Astrocyte of the cerebellum (primary cell): ENCODE data around the gene EPS8L2.

Experiments
- DNase-seq: peaks from one replicate; pipeline ENCODE4 v3.0.0-alpha.2; 2011; ENCODE audit warnings: low read depth
- H3K4me3 ChIP-seq: 2 replicates; pipeline ENCODE4 v1.5.1; 2011; ENCODE audit warnings: mild to moderate bottlenecking, low read depth, low read length, moderate library complexity
- in situ Hi-C: cut with HindIII; loops from 2 replicates; pipeline ENCODE4 v1.10.0; 2017; ENCODE audit warnings: low sequenced_read_pairs
- TF ChIP-seq, protein P1 (sequence below): IDR thresholded peaks from 2 replicates; pipeline ENCODE4 v1.5.1; 2012; ENCODE audit warnings: low read length, low read depth, moderate library complexity, mild to moderate bottlenecking; ENCODE audit errors: missing control alignments

Gene EPS8L2

DNA sequence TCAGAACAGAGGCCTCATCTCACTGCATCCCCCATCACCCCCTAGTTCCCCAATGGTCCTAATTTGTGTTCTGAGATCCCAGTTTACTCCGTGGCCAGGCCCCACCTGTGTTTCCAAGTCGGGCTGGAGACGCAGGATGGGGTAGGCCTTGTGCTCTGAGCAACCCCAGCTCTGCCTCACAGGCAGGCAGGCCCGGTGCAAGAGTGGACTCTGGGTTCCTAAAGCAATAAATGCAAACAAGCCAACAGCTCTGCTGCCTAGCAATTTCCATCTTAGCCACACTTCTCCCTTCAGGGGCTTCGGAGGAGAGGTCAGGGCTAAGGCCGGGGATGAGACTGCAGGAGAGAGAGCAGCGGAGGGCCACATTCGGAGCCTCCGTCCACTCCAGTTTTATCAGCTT is 2.5 kb upstream of the EPS8L2 start:
- in situ Hi-C loops, result no loop called here
- DNase-seq, result no peak
- H3K4me3 ChIP-seq, result no peak overlapping the region
- TF ChIP-seq, protein P1, sequence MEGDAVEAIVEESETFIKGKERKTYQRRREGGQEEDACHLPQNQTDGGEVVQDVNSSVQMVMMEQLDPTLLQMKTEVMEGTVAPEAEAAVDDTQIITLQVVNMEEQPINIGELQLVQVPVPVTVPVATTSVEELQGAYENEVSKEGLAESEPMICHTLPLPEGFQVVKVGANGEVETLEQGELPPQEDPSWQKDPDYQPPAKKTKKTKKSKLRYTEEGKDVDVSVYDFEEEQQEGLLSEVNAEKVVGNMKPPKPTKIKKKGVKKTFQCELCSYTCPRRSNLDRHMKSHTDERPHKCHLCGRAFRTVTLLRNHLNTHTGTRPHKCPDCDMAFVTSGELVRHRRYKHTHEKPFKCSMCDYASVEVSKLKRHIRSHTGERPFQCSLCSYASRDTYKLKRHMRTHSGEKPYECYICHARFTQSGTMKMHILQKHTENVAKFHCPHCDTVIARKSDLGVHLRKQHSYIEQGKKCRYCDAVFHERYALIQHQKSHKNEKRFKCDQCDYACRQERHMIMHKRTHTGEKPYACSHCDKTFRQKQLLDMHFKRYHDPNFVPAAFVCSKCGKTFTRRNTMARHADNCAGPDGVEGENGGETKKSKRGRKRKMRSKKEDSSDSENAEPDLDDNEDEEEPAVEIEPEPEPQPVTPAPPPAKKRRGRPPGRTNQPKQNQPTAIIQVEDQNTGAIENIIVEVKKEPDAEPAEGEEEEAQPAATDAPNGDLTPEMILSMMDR, result no peak

GRCh38 chr11:704228-704674 is 1.8 kb upstream of the EPS8L2 start:
- TF ChIP-seq, protein P1, result no peak
- DNase-seq, result no peak
- H3K4me3 ChIP-seq, result no peak overlapping the region
- in situ Hi-C loops, result no loop called here

- peak overlapping the region; percentile 63 for H3K4me3 ChIP-seq
- TF ChIP-seq, protein P1, result no peak
- in situ Hi-C loops, result no loop called here
- DNase-seq, result no peak
Measured at GRCh38 chr11:704781-705645, 1.0 kb upstream of the EPS8L2 start.

GRCh38 chr11:706439-706956 is 467 bp downstream of the EPS8L2 start:
- TF ChIP-seq, protein P1, result no peak
- peak overlapping the region; percentile 63 for H3K4me3 ChIP-seq
- DNase-seq, result no peak
- in situ Hi-C loops, result no loop called here

DNA sequence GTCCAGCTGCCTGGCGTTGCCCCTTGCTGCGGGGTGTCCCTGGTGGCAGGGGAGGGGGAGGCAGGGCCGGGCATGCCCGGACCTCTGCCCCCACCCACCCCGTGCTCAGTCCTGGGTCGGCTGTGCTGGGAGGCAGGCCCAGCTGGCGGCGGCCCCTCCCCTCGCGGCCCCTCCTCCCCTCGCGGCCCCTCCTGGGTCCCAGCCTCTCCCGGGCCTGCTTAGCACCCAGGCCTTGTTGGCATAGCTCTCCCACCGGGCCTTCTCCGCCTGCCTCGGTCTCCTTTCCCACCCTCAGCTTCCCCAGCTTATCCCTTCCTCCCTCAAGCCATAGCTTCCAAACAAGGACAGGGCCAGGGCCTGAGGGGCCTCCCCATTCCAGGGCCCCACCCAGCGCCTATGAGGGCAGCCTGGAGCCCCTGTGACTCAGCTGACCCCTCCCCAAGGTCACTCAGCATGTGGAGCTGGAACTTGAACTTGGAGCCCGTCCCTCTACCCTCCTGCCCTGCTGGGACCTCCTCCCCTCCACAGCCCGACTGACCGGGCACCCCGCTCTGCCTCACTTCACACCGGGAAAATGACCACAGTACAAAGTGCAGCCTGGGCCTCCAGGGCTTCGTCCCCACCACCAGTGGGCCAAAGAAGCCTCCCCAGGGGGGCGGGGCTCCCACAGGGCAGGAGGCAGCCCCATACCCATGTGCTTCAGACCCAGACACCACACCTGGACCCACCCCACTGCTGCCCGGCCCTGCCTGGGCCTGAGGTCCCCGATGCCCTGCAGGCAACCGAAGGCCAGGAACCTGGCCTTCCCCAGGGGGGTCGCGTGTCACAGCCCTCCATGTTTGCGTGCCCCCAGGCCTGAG is 1.2 kb downstream of the EPS8L2 start:
- in situ Hi-C loops, result no loop called here
- TF ChIP-seq, protein P1, result no peak
- DNase-seq, result no peak
- H3K4me3 ChIP-seq, result peak overlapping the region; percentile 63

DNA sequence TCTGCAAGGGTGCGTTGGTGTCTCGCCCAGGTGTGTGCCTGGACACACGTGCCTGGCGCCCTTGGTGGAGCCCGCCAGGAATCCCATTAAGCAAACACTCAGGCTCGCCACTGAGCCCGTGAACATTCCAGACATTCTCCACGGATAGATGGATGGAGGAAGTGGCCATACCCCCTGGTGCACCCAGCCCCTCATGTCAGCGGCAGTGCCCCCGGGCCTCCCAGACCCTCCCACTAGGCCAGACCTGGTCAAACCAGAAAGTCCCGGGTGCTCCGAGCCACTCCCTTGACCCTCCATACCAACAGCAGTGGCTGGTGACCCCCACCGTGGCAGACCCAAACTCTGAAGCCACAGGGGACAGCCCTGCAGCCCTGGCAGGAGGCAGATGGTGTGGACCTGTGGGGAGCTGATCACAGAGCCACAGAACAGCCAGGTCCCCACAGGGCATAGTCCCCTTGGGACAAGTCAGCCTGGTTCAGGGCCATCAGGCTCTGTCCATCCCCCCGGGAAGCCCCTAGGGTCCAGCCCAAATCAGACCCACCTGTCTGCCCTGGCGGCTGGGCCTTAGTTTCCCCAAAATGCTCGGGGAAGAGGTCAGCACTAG is 1.9 kb downstream of the EPS8L2 start:
- in situ Hi-C loops, result no loop called here
- TF ChIP-seq, protein P1, result no peak
- no peak for DNase-seq
- no peak overlapping the region for H3K4me3 ChIP-seq
